Activated gamma-delta T cell treated with anti-CD3 and anti-CD28 coated beads, Interleukin-2, amount 50 U/mL, for 16 hours (primary cell): ENCODE data around the gene ENKD1.
A peak's percentile ranks its signal among the peaks of the same experiment; 100 is the strongest.

ENCODE experiments used
- DNase-seq: peaks from one replicate; pipeline ENCODE4 v3.0.0-alpha.2; 2020; ENCODE audit warnings: low read depth

The ENKD1 gene

GRCh38 chr16:67679935-67680897, 13.7 kb upstream of the ENKD1 start:
- DNase-seq: no peak

DNA sequence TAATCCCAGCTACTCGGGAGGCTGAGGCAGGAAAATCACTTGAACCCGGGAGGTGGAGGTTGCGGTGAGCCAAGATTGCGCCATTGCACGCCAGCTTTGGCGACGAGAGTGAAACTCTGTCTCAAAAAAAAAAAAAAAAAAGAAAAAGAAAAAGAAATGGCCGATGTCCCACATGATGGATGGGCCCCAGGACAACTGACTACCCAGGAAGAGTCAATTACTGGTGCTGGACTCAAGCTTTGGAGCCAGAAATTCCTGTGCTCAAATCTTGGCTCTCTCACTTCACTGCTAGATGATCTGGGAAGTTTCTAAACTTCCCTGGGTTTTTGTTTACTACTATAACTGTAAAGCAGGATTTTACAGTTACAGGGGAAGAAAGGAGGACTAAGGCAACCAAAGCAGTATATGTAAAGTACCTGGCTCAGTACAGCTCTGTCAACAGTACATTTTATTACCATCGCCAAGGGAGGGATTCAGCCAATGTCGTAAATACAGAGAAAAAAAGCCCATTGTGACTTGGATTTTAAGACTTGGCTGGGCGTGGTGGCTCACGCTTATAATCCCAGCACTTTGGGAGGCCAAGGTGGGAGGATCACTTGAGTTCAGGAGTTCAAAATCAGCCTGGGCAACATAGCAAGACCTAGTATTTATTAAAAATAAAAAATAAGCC, 11.9 kb upstream of the ENKD1 start:
- DNase-seq: no peak

GRCh38 chr16:67677712-67678111, 11.2 kb upstream of the ENKD1 start:
- DNase-seq: no peak

DNA sequence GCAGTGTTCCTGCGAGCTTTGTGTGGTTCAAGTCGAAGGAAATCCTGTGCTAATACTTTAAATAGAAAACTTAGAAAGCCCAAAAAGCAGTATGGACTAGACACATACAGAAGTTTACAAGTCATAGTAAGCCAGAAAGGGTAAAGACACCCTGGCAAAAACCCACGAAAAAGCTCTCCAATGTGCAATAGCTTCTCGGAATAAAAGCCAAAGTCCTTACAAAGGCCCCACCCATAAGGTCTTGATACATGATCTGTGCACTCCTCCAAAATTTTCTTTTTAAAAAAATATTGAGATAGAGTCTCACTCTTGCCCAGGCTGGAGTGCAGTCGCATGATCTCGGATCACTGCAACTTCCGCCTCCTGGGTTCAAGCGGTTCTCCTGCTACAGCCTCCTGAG, 10.4 kb upstream of the ENKD1 start:
- no peak for DNase-seq

DNA sequence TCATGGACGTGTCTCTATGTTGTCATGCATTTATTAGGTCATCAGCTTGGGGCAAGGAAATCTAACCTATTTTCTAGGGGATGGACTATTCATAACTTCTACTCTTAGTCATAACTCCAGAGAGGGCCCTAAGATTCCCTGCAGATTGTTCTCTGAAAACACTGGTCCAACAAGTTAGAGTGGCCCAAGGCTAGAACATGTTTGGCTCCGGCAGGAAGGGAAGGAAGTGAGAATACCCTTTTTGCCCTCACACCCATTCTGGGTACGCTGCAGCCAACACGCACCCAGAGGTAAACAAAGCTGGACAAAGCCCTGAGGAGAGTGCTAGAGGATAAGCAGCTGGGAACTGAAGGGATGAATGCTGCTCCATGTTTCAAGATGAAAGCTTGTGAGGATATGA, 10.0 kb upstream of the ENKD1 start:
- DNase-seq: no peak

GRCh38 chr16:67675999-67676398, 9.4 kb upstream of the ENKD1 start:
- DNase-seq: no peak

DNA sequence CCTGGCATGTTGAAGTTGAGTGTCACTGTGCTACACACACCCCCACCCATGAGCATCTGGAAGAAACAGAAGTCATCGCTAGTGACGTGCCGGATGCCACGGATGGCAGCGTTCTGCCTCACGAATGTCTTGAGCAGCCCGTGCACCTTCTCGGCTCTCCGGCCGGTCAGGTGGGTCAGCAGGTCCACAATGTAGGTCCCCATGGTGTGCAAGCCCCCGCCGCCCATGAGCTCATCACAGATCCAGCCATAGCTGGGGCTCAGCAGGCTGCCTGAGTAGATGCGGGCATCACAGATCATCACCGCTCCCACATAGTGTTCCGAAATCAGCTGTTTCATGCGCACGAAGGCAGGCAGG, 9.0 kb upstream of the ENKD1 start:
- no peak for DNase-seq

GRCh38 chr16:67674851-67675578, 8.5 kb upstream of the ENKD1 start:
- DNase-seq: no peak

DNA sequence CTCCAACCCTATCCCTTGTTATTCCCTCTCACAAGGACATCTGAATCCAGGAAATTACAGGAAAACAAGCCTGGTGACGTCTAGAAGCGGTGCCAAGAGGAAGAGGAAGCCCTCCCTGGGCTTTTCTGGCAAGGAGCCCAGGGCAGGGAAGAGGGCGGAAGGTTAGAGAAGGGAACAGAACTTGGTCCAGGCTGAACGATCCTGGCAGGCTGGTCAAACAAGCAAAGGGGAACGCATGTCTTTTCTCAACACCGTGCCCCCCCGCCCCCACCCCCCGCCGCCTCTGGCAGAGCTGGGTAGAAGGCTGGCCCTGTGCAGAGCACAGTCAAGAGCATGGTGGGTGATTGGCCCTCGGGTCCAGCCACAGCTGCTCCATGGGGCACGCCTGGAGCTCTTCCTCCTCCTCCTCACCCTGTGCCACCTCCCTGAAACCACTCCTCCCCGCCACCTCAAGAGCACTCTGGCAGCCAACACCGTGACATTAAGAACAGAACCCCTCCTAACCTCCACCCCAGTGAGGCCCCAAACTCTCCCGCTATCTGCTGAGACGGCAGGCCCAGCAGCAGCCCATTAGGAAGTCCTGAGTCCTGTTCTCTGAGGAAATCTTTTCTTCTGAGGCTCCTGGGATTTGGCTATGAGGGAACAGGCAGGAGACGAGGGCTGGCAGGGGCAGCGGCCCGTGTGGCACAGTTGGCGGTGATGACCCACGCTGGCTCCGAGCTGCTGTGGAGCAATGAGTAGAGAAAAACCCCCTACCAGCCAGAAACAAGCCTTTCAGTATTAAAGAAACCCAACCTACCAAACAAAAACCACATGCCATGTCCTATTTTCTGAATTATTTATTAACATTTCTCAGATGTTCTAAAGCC, 7.4 kb upstream of the ENKD1 start:
- no peak for DNase-seq

DNA sequence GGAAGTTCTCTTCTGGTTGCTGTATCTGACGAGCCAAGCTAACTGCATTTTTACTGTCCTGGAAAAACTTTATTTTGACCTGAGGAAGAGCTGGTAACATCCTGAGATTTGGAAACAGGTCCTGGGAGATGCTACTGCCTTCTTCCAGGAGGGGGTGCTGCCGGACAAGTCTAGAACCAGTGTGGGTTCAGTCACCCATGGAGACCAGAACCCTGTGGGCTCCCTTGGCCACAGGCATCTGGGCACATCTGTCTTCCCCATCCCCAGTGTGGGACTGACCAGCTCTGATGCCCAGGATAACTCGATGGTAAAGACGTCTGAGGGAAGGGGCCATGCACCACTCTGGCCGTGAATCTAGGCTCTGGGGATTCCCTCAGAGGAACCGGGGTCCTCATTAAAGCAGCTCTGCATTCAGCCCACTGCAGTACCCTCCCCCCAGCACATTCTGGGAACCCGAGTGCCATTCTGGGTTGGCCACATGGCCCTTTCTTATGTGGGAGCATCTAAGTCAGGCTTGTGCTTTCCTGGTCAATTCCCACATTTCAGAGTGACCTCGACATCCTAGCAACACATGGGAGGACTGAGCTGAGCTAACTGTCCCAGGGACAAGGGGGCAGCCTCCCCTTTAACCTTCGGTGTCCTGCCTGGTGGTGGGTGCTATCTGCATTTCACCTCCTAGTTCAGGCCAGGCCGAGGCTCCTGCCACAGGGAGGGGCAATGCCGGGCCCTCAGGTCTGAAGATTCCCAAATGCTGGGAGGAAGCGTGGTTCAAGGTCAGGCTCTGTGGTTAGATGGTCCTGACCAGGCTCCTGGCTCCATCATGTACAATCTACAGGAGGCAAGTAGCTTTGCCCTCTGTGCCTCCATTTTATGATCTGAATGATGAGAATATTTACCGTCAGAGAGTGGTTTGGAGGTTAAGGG, 6.5 kb upstream of the ENKD1 start:
- DNase-seq: no peak

GRCh38 chr16:67672306-67672705, 5.8 kb upstream of the ENKD1 start:
- DNase-seq: no peak

DNA sequence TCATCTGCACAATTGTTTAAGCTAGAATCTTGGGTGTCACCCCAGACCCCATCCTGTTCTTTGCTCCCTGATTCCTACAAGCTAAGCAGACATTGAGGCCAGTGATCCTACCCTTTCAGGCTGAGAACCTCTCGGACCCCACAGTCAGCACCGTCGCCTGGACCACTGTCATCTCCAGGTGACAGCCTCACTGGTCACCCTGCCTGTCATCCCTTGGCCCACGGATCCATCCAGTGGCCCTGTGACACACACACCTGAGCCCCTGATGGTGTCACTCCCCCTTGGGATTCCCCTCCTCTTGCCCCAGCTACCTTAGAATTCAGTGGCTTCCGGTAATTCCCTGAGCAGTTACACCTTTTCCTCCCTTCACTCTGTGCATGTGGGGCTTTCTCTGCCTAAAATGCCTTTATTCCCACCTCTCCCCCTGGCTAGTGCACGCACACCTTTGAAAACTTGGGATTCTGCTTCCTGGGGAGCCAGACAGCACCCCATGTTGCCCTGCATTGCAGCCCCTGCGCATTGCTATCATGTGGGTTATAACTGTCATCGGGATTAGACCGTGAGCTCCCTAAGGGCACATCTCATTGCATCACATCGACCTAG, 3.0 kb upstream of the ENKD1 start:
- no peak for DNase-seq

DNA sequence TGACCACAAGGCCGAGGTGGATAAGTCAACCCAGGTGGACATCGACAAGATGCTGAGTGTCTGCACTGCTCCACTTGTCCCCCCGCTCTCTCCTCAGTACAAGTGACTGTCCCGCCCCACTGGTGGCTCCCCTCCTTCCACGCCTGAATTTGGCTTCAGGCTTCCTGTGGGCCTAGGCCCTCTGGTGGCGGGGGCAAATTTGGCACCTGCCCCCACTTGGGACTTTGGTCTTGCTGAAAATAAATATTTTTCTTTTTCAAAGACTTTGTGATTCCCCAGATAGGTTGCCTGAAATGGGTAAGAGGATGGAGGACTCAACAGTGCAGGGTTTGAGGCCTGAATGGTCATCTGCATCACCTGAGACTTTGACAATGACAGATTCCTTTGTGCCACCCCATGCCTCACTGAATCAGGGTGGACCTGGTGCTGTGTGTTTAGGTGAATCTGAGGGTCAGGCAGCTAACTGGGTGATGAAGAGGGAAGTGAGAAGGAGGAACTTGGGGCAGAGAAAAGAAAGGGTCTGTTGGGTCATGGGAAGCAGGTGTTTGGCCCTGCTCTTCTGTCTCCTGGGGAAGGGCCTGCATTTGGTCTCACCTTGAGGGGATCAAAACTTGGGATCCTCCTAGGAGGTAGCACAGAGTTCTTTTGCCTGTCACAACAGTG, 2.1 kb upstream of the ENKD1 start:
- no peak for DNase-seq

GRCh38 chr16:67667817-67668494, 1.4 kb upstream of the ENKD1 start:
- DNase-seq: peak; percentile 63

GRCh38 chr16:67667453-67667816, 885 bp upstream of the ENKD1 start:
- DNase-seq: no peak

- no peak for DNase-seq
Observed at GRCh38 chr16:67666032-67666551, 458 bp downstream of the ENKD1 start.

- DNase-seq: no peak
Observed at GRCh38 chr16:67665598-67665997, 952 bp downstream of the ENKD1 start.

DNA sequence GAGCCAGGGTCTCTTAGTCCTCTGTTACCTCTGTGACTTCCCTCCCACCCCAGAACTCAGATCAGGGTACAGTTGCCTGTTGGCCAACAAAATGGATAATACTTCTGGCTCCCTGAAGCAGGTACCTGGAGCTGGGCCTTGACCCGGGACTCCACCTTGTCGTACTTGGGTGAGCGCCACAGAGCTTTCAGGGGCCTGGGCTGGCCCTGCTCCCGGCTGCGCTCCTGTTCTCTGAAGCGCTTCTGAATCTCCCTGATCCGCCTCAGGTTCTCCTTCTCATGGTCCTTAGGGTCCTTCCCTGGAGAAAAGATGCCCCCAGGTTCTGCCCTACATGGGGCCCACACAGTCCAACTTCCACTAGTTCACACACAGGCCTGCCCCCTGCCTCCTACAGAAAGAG, 1.7 kb downstream of the ENKD1 start:
- no peak for DNase-seq

DNA sequence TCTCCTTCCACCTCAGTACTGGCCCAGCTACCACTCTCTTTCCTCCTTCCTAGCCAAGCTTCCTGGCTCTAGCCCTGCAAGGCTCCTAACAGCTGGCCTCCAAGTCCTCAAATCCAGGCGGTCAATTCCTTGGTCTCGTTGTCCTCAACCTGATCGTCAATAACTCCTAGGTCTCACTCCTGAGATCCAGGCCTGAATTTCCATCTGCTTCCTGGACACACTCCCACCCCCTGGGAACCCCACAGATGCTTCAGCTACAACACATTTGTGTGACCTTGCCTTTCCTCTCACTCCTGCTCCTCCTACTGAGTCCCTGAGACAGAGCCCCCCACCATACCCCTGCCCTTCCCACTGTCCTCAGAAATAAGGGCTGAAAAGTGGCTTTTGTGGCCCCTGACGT, 2.3 kb downstream of the ENKD1 start:
- DNase-seq: no peak
